H9 (cell line): Measurements from ENCODE around the gene CDC14A. TPM values are rescaled to one million over a fixed set of nuclear protein-coding genes. Genes with fewer than 3 reads are reported as not detected.
"Not testable (repeated sequence)": the region's sequence is repeated elsewhere in the genome, so short reads cannot be mapped to it uniquely, and the experiment has no call there.

ENCODE experiments used
- DNase-seq: peaks from one replicate; pipeline ENCODE4 v3.0.0-alpha.2; 2017
- H2AFZ ChIP-seq: one replicate; pipeline ENCODE4 v1.6.1; 2013; ENCODE audit warnings: mild to moderate bottlenecking, low read length, control low read depth, moderate library complexity
- H2AK5ac ChIP-seq: 2 replicates; pipeline ENCODE4 v1.6.1; 2013; ENCODE audit warnings: low read length, control low read depth, mixed read lengths; ENCODE audit not compliant: insufficient read length
- H2BK120ac ChIP-seq: one replicate; pipeline ENCODE4 v1.6.1; 2013; ENCODE audit warnings: low read depth, mild to moderate bottlenecking, low read length, control low read depth, inconsistent platforms; ENCODE audit not compliant: poor library complexity, severe bottlenecking
- H2BK12ac ChIP-seq: 2 replicates; pipeline ENCODE4 v1.6.1; 2013; ENCODE audit warnings: low read length, control low read depth, mixed read lengths, low read depth; ENCODE audit not compliant: insufficient read length
- H2BK15ac ChIP-seq: 2 replicates; pipeline ENCODE4 v1.6.1; 2013; ENCODE audit warnings: low read depth, low read length, control low read depth
- H2BK20ac ChIP-seq: one replicate; pipeline ENCODE4 v1.6.1; 2013; ENCODE audit warnings: low read depth, mild to moderate bottlenecking, low read length, control low read depth, inconsistent platforms; ENCODE audit not compliant: poor library complexity, severe bottlenecking
- H2BK5ac ChIP-seq: 2 replicates; pipeline ENCODE4 v1.6.1; 2013; ENCODE audit warnings: low read length, control low read depth, mixed read lengths; ENCODE audit not compliant: insufficient read length
- H3K14ac ChIP-seq: 2 replicates; pipeline ENCODE4 v1.6.1; 2013; ENCODE audit warnings: low read length, control low read depth; ENCODE audit not compliant: insufficient read depth
- H3K18ac ChIP-seq: 2 replicates; pipeline ENCODE4 v1.6.1; 2013; ENCODE audit warnings: low read depth, mild to moderate bottlenecking, mixed read lengths, low read length, control low read depth; ENCODE audit not compliant: insufficient read length
- H3K23ac ChIP-seq: 2 replicates; pipeline ENCODE4 v1.6.1; 2013; ENCODE audit warnings: low read length, control low read depth, mixed read lengths, low read depth; ENCODE audit not compliant: insufficient read length
- H3K23me2 ChIP-seq: 2 replicates; pipeline ENCODE4 v1.6.1; 2013; ENCODE audit warnings: low read depth, mild to moderate bottlenecking, mixed read lengths, low read length, control low read depth; ENCODE audit not compliant: insufficient read length, poor library complexity, severe bottlenecking
- H3K27ac ChIP-seq: 2 replicates; pipeline ENCODE4 v1.5.1; 2013; ENCODE audit warnings: low read length, control low read depth, mixed read lengths, low read depth; ENCODE audit not compliant: insufficient read length
- H3K27me3 ChIP-seq: 2 replicates; pipeline ENCODE4 v1.6.1; 2013; ENCODE audit warnings: low read length, control low read depth, inconsistent platforms; ENCODE audit not compliant: insufficient read depth
- H3K4ac ChIP-seq: 2 replicates; pipeline ENCODE4 v1.6.1; 2013; ENCODE audit warnings: low read depth, mild to moderate bottlenecking, control low read depth, inconsistent platforms, low read length, moderate library complexity
- H3K4me1 ChIP-seq: 2 replicates; pipeline ENCODE4 v1.6.1; 2013; ENCODE audit warnings: low read length, control low read depth, inconsistent platforms; ENCODE audit not compliant: insufficient read depth
- H3K4me2 ChIP-seq: 2 replicates; pipeline ENCODE4 v1.6.1; 2013; ENCODE audit warnings: low read length, control low read depth, mixed read lengths; ENCODE audit not compliant: insufficient read length, insufficient read depth
- H3K56ac ChIP-seq: 2 replicates; pipeline ENCODE4 v1.6.1; 2013; ENCODE audit warnings: low read depth, mild to moderate bottlenecking, mixed read lengths, low read length, control low read depth; ENCODE audit not compliant: insufficient read length
- H3K79me1 ChIP-seq: 2 replicates; pipeline ENCODE4 v1.6.1; 2013; ENCODE audit warnings: low read depth, mild to moderate bottlenecking, moderate library complexity, low read length, control low read depth, inconsistent platforms; ENCODE audit not compliant: insufficient read depth, poor library complexity, severe bottlenecking
- H3K79me2 ChIP-seq: 2 replicates; pipeline ENCODE4 v1.6.1; 2013; ENCODE audit warnings: low read length, control low read depth, inconsistent platforms; ENCODE audit not compliant: insufficient read depth
- H3K9ac ChIP-seq: 2 replicates; pipeline ENCODE4 v1.6.1; 2013; ENCODE audit warnings: low read length, control low read depth, mixed read lengths; ENCODE audit not compliant: insufficient read length; ENCODE audit errors: extremely low read depth
- H3K9me3 ChIP-seq: one replicate; pipeline ENCODE4 v1.6.1; 2013; ENCODE audit warnings: low read depth, low read length, inconsistent platforms; ENCODE audit not compliant: control insufficient read depth
- H3T11ph ChIP-seq: one replicate; pipeline ENCODE4 v1.6.1; 2013; ENCODE audit warnings: mild to moderate bottlenecking, low read length, control low read depth, inconsistent platforms
- H4K20me1 ChIP-seq: one replicate; pipeline ENCODE4 v1.6.1; 2013; ENCODE audit not compliant: control insufficient read depth, insufficient read length, insufficient read depth
- H4K5ac ChIP-seq: 2 replicates; pipeline ENCODE4 v1.6.1; 2013; ENCODE audit warnings: low read depth, mild to moderate bottlenecking, mixed read lengths, low read length, control low read depth; ENCODE audit not compliant: insufficient read length
- H4K8ac ChIP-seq: replicated peaks from 2 replicates; pipeline ENCODE4 v1.6.1; 2013; ENCODE audit warnings: low read length, control low read depth, mixed read lengths, low read depth; ENCODE audit not compliant: insufficient read length
- H4K91ac ChIP-seq: 2 replicates; pipeline ENCODE4 v1.6.1; 2013; ENCODE audit warnings: low read depth, mild to moderate bottlenecking, moderate library complexity, mixed read lengths, low read length, control low read depth; ENCODE audit not compliant: insufficient read length
- H3K27ac Mint-ChIP-seq, 3 experiments: 2 replicates in 2 of 3; 3 replicates in 1 of 3; pipeline ENCODE4 v1.8.0; 2020 to 2021; ENCODE audit warnings: mixed read lengths in 3 of 3, mild to moderate bottlenecking in 1 of 3, moderate library complexity in 1 of 3
- H3K27me3 Mint-ChIP-seq: 2 replicates; pipeline ENCODE4 v1.8.0; 2021; ENCODE audit warnings: low read depth, mild to moderate bottlenecking, moderate library complexity, mixed read lengths
- H3K36me3 Mint-ChIP-seq, 3 experiments: 2 replicates in 2 of 3; 3 replicates in 1 of 3; pipeline ENCODE4 v1.8.0; 2020 to 2021; ENCODE audit warnings: low read depth in 3 of 3, mixed read lengths in 3 of 3; ENCODE audit not compliant: insufficient read depth in 1 of 3
- H3K4me1 Mint-ChIP-seq, 2 experiments: 2 replicates each; pipeline ENCODE4 v1.8.0; 2020; ENCODE audit warnings: mixed read lengths in 2 of 2
- H3K4me3 Mint-ChIP-seq, 2 experiments: 2 replicates in 1 of 2; 3 replicates in 1 of 2; pipeline ENCODE4 v1.8.0; 2020 to 2021; ENCODE audit warnings: mild to moderate bottlenecking in 2 of 2, mixed read lengths in 2 of 2, moderate library complexity in 1 of 2
- H3K9me3 Mint-ChIP-seq, 2 experiments: 2 replicates in 1 of 2; 3 replicates in 1 of 2; pipeline ENCODE4 v1.8.0; 2020; ENCODE audit warnings: mild to moderate bottlenecking in 2 of 2, mixed read lengths in 2 of 2, moderate library complexity in 1 of 2
- WGBS: extraction: QIAGEN DNeasy Blood & Tissue Kit; methylation state at CpG from one replicate; pipeline ENCODE4 v1.1.7; 2013; ENCODE audit warnings: missing lambda C conversion rate, low lambda C conversion rate, mixed read lengths; ENCODE audit not compliant: insufficient read length; ENCODE audit errors: extremely low coverage; 5-methylcytosine and 5-hydroxymethylcytosine counted together
- total RNA-seq: library from RNA; stranded (reverse); gene quantifications from 2 replicates; pipeline ENCODE4 v1.2.1, GENCODE V29; 2021
- TF ChIP-seq, protein P1 (sequence below): fragments of 200-600 bp; sonication (generic); conservative IDR thresholded peaks from 3 replicates; pipeline ENCODE4 v1.8.0; 2021; ENCODE audit warnings: antibody characterized with exemption, mild to moderate bottlenecking

CDC14A gene
- total RNA-seq, 1 experiment from 2014 or later, result 8.9 TPM

GRCh38 chr1:100335436-100335835, 16.9 kb upstream of the CDC14A start:
- no peak overlapping the region for H3K23ac ChIP-seq
- no peak overlapping the region for H2AK5ac ChIP-seq
- no peak overlapping the region for H3K4ac ChIP-seq
- Mint-ChIP-seq H3K4me3 (no peak overlapping the region), H3K9me3 (no peaks in the 10 kb centered on the region), H3K36me3 (no peaks in the 10 kb centered on the region), H3K27ac (no peak overlapping the region), H3K27me3 (no peaks in the 10 kb centered on the region), H3K4me1 (peaks cover 25 to 35% of the 10 kb centered on the region in 2 experiments)
- H3K14ac ChIP-seq, result no peak overlapping the region
- H2BK20ac ChIP-seq, result no peak overlapping the region
- H3T11ph ChIP-seq, result no peak overlapping the region
- H2BK120ac ChIP-seq, result no peak overlapping the region
- H2AFZ ChIP-seq, result no peak overlapping the region
- no peak overlapping the region for H3K9ac ChIP-seq
- no peak overlapping the region for H3K18ac ChIP-seq
- no peak overlapping the region for H2BK5ac ChIP-seq
- H4K5ac ChIP-seq, result no peak overlapping the region
- H4K8ac ChIP-seq, result no peak overlapping the region
- no peak overlapping the region for H3K27ac ChIP-seq
- no peak overlapping the region for H3K56ac ChIP-seq
- H2BK15ac ChIP-seq, result no peak overlapping the region
- WGBS, result no CpG with 5 or more reads among the region's 1 CpG
- no peaks in the 10 kb centered on the region for H3K9me3 ChIP-seq
- DNase-seq, result no peak
- H2BK12ac ChIP-seq, result no peak overlapping the region
- no peak overlapping the region for H3K4me2 ChIP-seq
- no peak overlapping the region for H4K91ac ChIP-seq
- no peaks in the 10 kb centered on the region for H3K79me1 ChIP-seq
- TF ChIP-seq, protein P1, sequence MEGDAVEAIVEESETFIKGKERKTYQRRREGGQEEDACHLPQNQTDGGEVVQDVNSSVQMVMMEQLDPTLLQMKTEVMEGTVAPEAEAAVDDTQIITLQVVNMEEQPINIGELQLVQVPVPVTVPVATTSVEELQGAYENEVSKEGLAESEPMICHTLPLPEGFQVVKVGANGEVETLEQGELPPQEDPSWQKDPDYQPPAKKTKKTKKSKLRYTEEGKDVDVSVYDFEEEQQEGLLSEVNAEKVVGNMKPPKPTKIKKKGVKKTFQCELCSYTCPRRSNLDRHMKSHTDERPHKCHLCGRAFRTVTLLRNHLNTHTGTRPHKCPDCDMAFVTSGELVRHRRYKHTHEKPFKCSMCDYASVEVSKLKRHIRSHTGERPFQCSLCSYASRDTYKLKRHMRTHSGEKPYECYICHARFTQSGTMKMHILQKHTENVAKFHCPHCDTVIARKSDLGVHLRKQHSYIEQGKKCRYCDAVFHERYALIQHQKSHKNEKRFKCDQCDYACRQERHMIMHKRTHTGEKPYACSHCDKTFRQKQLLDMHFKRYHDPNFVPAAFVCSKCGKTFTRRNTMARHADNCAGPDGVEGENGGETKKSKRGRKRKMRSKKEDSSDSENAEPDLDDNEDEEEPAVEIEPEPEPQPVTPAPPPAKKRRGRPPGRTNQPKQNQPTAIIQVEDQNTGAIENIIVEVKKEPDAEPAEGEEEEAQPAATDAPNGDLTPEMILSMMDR, result no peak
- no peaks in the 10 kb centered on the region for H3K27me3 ChIP-seq
- H3K79me2 ChIP-seq, result no peaks in the 10 kb centered on the region
- H4K20me1 ChIP-seq, result no peaks in the 10 kb centered on the region
- H3K23me2 ChIP-seq, result no peaks in the 10 kb centered on the region
- H3K4me1 ChIP-seq, result peaks cover 3% of the 10 kb centered on the region; the same call in 1 of the 2 replicates

DNA sequence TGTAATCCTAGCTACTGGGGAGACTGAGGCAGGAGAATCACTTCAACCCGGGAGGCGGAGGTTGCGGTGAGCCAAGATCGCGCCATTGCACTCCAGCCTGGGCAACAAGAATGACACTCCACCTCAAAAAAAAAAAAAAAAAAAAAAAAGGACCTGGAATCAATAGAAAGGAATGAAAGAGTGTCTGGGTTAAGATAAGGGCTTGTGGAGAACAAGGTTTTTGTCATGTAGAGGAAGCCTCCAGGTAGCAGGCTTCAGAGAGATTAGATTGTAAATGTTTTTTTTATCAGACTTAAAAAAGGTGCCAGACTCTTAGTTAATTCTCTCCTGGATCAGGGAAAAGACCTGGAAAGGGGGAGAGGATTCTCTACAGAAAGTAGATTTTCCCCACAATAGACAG, 14.4 kb upstream of the CDC14A start:
- not testable (repeated sequence) for H2AFZ ChIP-seq, H2BK5ac ChIP-seq, H4K91ac ChIP-seq, H4K20me1 ChIP-seq, H3K9ac ChIP-seq, H2BK20ac ChIP-seq, DNase-seq, H3K27ac ChIP-seq, H2BK15ac ChIP-seq, H3K4me2 ChIP-seq, H3K4me3 Mint-ChIP-seq, H3K23me2 ChIP-seq, H3K9me3 ChIP-seq, H3K79me2 ChIP-seq, H3K56ac ChIP-seq, H3K27me3 ChIP-seq, H3K9me3 Mint-ChIP-seq, H3K4ac ChIP-seq, H3K79me1 ChIP-seq, H2BK120ac ChIP-seq, H2BK12ac ChIP-seq, H3K18ac ChIP-seq, H4K8ac ChIP-seq, H3K27me3 Mint-ChIP-seq, H4K5ac ChIP-seq, H2AK5ac ChIP-seq, H3T11ph ChIP-seq, H3K36me3 Mint-ChIP-seq, H3K14ac ChIP-seq, H3K4me1 ChIP-seq, H3K23ac ChIP-seq
- Mint-ChIP-seq H3K27ac (peak overlapping the region in 1 of 3 experiments; percentile 53; a peak in 1 of 7 replicates), H3K4me1 (peaks cover 25 to 35% of the 10 kb centered on the region in 2 experiments)
- WGBS, result no CpG with 5 or more reads among the region's 5 CpGs
